Cardiac muscle cell (in vitro differentiated cells and primary cell): ENCODE measurements around the gene RPS4Y2. TPM values are rescaled to one million over a fixed set of nuclear protein-coding genes. Genes with fewer than 3 reads are reported as not detected.

Source experiments
- DNase-seq, 2 donors: peaks; one replicate each; pipeline versions ENCODE4 v3.0.0 to v3.0.0-alpha.2; 2010 to 2017; ENCODE audit warnings: low read depth in 1 of 2, low spot score in 1 of 2
- H3K27ac ChIP-seq: fragments of 200-600 bp; sonication (generic); 2 replicates; pipeline ENCODE4 v1.5.1; 2016
- H3K27me3 ChIP-seq: fragments of 200-600 bp; sonication (generic); 2 replicates; pipeline ENCODE4 v1.6.0; 2016; ENCODE audit warnings: control low read depth
- H3K36me3 ChIP-seq: fragments of 200-600 bp; sonication (generic); 2 replicates; pipeline ENCODE4 v1.5.1; 2016; ENCODE audit warnings: control low read depth
- H3K4me1 ChIP-seq: fragments of 200-600 bp; sonication (generic); 2 replicates; pipeline ENCODE4 v1.8.1; 2017; ENCODE audit warnings: low read depth, mild to moderate bottlenecking, mixed run types
- H3K4me3 ChIP-seq: fragments of 200-600 bp; sonication (generic); 2 replicates; pipeline ENCODE4 v1.5.1; 2016; ENCODE audit warnings: mild to moderate bottlenecking
- H3K9me3 ChIP-seq: fragments of 200-600 bp; sonication (generic); 2 replicates; pipeline ENCODE4 v1.5.1; 2017; ENCODE audit warnings: low read depth, mild to moderate bottlenecking, control low read depth
- CTCF ChIP-seq: IDR thresholded peaks from 2 replicates; pipeline ENCODE4 v1.5.1; 2012; ENCODE audit warnings: low read depth, mild to moderate bottlenecking, low read length
- polyA plus RNA-seq: library from polyadenylated mRNA; unstranded; fragments of >200 nt; fragmentation: Nextera tagmentation; extraction: Ambion mirVana; gene quantifications from 2 replicates; pipeline ENCODE4 v1.2.1, GENCODE V29; 2016
- total RNA-seq: library from RNA; depleted of rRNA; stranded (reverse); fragments of >200 nt; gene quantifications from 2 replicates; pipeline ENCODE4 v1.2.3, GENCODE V29; 2016

RPS4Y2 gene
- total and polyA plus RNA-seq, 2 experiments from 2014 or later, result not detected

- Histone ChIP-seq H3K4me3 (no peak overlapping the region), H3K27ac (no peak overlapping the region), H3K36me3 (no peaks in the 10 kb centered on the region), H3K4me1 (no peaks in the 10 kb centered on the region), H3K9me3 (no peaks in the 10 kb centered on the region), H3K27me3 (no peaks in the 10 kb centered on the region)
- DNase-seq, result no peak
- TF ChIP-seq CTCF, result no peak
Measured at GRCh38 chrY:20776104-20776503, 20.2 kb downstream of the RPS4Y2 start.

DNA sequence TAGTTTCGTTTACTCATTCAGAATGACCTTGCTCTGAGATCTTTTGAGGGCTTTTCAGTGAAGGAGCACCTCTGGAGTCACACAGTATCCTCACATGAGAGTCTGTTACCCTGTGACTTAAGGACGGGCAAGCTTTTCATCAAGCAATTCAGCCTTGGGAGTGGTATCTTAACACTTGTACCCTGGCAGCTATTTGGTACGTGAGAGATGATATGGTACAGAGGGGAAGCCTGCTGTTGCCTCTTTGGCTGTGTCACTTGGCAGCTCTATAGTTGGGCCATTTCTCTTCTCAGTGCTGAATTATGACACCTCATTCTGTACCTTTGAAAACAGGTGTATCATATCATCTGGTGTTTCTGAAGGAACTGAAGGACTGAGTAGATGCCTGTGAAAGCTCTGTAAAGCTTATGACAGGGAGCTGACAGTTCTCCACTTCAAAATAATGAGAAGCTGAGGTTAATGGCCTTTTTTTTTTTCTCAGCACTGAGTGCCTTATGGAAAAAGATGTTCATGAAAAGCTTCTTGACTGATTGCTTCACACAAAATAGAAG, 24.3 kb downstream of the RPS4Y2 start:
- TF ChIP-seq CTCF, result no peak
- no peaks in the 10 kb centered on the region for H3K4me1 ChIP-seq
- H3K36me3 ChIP-seq, result no peaks in the 10 kb centered on the region
- H3K9me3 ChIP-seq, result no peaks in the 10 kb centered on the region
- H3K27me3 ChIP-seq, result no peaks in the 10 kb centered on the region
- H3K4me3 ChIP-seq, result no peak overlapping the region
- H3K27ac ChIP-seq, result no peak overlapping the region
- no peak for DNase-seq

GRCh38 chrY:20780776-20781175, 24.9 kb downstream of the RPS4Y2 start:
- H3K9me3 ChIP-seq, result no peaks in the 10 kb centered on the region
- no peak for TF ChIP-seq CTCF
- H3K4me3 ChIP-seq, result no peak overlapping the region
- H3K4me1 ChIP-seq, result no peaks in the 10 kb centered on the region
- DNase-seq, result no peak
- no peak overlapping the region for H3K27ac ChIP-seq
- no peaks in the 10 kb centered on the region for H3K36me3 ChIP-seq
- H3K27me3 ChIP-seq, result no peaks in the 10 kb centered on the region

DNA sequence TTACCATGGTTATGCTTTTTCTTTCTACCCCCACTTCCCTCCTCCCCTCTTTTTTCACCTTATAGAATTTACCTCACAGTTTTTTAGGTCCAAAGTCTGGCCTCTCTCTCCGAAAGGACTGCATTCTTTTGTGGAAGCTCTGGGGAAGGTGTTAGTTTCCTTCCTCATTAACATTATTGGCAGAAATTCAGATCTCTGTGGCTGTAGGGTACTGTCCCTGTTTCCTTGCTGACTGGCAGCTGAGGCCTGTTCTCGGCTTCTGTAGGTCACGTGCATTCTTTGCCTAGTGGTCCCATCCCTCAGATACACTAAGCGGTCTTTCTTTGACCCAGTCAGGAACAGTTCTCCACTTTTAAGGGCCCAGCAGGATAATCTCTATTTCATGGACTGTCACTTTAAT, 25.5 kb downstream of the RPS4Y2 start:
- Histone ChIP-seq H3K27ac (no peak overlapping the region), H3K27me3 (no peaks in the 10 kb centered on the region)
- no peak for TF ChIP-seq CTCF

DNA sequence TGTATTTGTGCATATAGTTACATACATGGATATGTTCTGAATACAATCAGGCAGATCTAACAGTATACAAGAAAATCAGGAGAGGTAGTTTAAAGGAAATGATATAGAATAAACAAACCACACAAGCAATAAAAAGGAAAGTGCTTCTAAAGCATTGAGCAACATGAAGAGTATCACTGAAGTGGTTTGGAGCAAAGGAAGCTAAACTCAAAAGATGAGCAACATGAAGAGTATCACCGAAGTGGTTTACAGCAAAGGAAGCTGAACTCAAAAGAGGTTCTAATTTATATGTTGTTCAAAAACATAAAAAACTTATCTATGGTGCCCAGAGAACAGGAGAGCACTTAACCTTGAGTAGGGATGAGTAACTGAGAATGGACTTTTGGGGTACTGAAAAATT, 29.1 kb downstream of the RPS4Y2 start:
- Histone ChIP-seq H3K9me3 (no peaks in the 10 kb centered on the region), H3K4me3 (no peak overlapping the region), H3K4me1 (no peaks in the 10 kb centered on the region), H3K27me3 (no peaks in the 10 kb centered on the region), H3K36me3 (no peaks in the 10 kb centered on the region), H3K27ac (no peak overlapping the region)
- TF ChIP-seq CTCF, result no peak
- DNase-seq, result no peak

More for the DNA sequence above, 25.5 kb downstream of the RPS4Y2 start:
- no peak overlapping the region for H3K4me3 ChIP-seq
- no peaks in the 10 kb centered on the region for H3K36me3 ChIP-seq
- no peaks in the 10 kb centered on the region for H3K4me1 ChIP-seq
- H3K9me3 ChIP-seq, result no peaks in the 10 kb centered on the region
- DNase-seq, result no peak

DNA sequence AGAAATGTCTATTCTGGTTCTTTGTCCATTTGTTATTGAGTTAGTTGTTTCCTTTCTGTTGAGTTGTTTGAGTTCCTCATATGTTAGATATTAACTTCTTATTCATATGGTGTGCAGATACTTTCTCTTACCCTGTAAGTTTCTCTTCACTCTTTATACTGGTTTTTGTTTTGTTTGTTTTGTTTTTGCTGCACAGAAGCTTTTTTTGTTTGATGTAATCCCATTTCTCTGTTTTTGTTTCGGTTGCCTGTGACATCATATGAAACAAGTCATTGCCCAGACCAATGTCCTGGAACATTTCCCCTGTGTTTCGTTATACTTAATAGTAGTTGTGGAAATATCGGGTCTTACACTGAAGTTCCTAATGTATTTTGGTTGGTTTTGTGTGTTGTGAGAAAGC, 31.2 kb downstream of the RPS4Y2 start:
- TF ChIP-seq CTCF, result no peak
- no peak for DNase-seq
- no peak overlapping the region for H3K27ac ChIP-seq
- no peaks in the 10 kb centered on the region for H3K9me3 ChIP-seq
- H3K36me3 ChIP-seq, result no peaks in the 10 kb centered on the region
- H3K27me3 ChIP-seq, result no peaks in the 10 kb centered on the region
- H3K4me1 ChIP-seq, result no peaks in the 10 kb centered on the region
- H3K4me3 ChIP-seq, result no peak overlapping the region
